HFF-Myc (cell line): Measurements from ENCODE around the gene PRKN.
"Not testable (repeated sequence)": the region's sequence is repeated elsewhere in the genome, so short reads cannot be mapped to it uniquely, and the experiment has no call there.

Source experiments
- DNase-seq: peaks from one replicate; pipeline ENCODE4 v3.0.0-alpha.2; 2011; ENCODE audit warnings: low read depth; ENCODE audit errors: extremely low read depth
- H3K4me3 ChIP-seq: replicated peaks from 2 replicates; pipeline ENCODE4 v1.5.1; 2011; ENCODE audit warnings: low read depth, mild to moderate bottlenecking, control low read depth, low read length
- CTCF ChIP-seq: IDR thresholded peaks from 2 replicates; pipeline ENCODE4 v1.5.1; 2012; ENCODE audit warnings: mild to moderate bottlenecking, low read depth, low read length, control low read depth; ENCODE audit errors: missing control alignments

PRKN gene

GRCh38 chr6:162543221-162543620 lies 184.3 kb downstream of the PRKN start:
- no peak for TF ChIP-seq CTCF
- DNase-seq: no peak
- no peak overlapping the region for H3K4me3 ChIP-seq

- DNase-seq: no peak
- no peak overlapping the region for H3K4me3 ChIP-seq
- TF ChIP-seq CTCF: no peak
Measured at GRCh38 chr6:162541019-162541601, 186.5 kb downstream of the PRKN start.

GRCh38 chr6:162539321-162539720 lies 188.2 kb downstream of the PRKN start:
- TF ChIP-seq CTCF: no peak
- DNase-seq: no peak
- H3K4me3 ChIP-seq: no peak overlapping the region

DNA sequence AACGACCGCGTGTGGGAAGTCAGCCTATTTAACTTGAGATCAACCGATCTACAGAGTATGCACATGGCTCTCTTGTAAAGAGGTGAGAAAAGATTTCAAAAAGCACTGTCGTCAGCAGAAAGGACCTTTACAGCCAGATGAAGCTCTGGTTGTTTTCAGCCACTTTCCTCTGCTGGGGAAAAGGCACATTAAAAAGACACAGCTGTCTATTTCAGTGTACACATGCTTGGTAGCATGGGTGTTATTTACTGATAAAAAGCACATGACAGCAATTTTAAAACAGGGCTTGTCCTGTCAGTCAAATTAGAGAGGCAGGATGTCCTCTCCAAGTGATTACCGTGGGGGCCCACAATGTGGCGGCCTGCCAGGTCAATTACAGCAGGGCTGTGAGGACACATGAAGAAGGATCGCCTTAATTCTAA lies 188.9 kb downstream of the PRKN start:
- TF ChIP-seq CTCF: no peak
- H3K4me3 ChIP-seq: no peak overlapping the region
- DNase-seq: no peak

GRCh38 chr6:162533009-162533400 lies 194.6 kb downstream of the PRKN start:
- no peak for DNase-seq
- TF ChIP-seq CTCF: no peak
- H3K4me3 ChIP-seq: no peak overlapping the region

DNA sequence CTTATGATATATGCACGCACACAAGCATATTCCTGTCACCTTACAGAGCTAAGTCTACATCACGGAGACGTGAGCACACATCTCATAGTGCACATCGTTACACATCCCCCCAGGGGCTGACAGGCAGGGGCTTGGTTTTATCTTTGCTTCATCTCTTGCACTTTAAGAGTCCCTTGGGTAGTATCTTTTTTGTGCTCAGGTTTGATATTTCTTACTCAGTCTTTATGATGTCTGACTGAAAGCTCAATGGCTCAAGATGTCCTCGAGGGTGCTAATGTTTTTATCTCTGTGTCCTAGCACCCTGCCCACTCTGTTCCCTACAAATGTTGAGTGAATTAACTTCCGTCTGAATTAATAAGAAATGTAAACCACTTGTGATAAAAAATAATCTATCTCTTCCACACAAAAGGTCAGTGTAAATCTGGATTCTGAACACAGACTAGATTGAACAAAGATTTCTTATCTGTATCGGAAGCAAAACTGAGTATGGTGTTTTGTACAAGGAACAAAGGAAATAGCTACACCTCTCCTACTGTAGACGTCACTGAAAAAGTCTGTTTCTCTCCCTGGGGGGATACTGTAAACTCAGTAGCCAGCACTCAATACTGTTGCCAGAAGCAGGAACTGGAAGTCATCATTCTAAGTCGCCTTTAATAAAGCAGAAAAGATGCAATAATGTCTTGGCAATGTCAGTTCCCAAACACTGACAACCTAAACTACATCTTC lies 195.1 kb downstream of the PRKN start:
- H3K4me3 ChIP-seq: no peak overlapping the region
- no peak for DNase-seq
- TF ChIP-seq CTCF: no peak

GRCh38 chr6:162531391-162531790 lies 196.2 kb downstream of the PRKN start:
- H3K4me3 ChIP-seq, DNase-seq: not testable (repeated sequence)
